Psoas muscle (tissue), 8 donors: Measurements from ENCODE around the gene MMP21. TPM values are rescaled to one million over a fixed set of nuclear protein-coding genes. Genes with fewer than 3 reads are reported as not detected.

ENCODE experiments used
- ATAC-seq, 4 donors: fragments of 200-7000 bp; cut with Tn5 transposase; one replicate each; pipeline ENCODE4 v1.9.1; 2020; ENCODE audit warnings: moderate library complexity in 3 of 4, mild to moderate bottlenecking in 2 of 4
- DNase-seq, 2 donors: peaks; one replicate each; pipeline ENCODE4 v3.0.0-alpha.2; 2020
- H3K27ac ChIP-seq: fragments of 200-600 bp; one replicate; pipeline ENCODE4 v1.8.0; 2022
- H3K27me3 ChIP-seq, 3 donors: fragments of 200-600 bp in 1 of 3; one replicate each; pipeline versions ENCODE4 v1.6.1 to v1.8.0; 2013 to 2022; ENCODE audit warnings: low read length in 2 of 3, mild to moderate bottlenecking in 2 of 3, moderate library complexity in 1 of 3; ENCODE audit not compliant: insufficient read depth in 3 of 3
- H3K36me3 ChIP-seq, 2 donors: fragments of 200-600 bp in 1 of 2; one replicate each; pipeline versions ENCODE4 v1.6.1 to v1.8.0; 2013 to 2022; ENCODE audit warnings: low read depth in 1 of 2, mild to moderate bottlenecking in 1 of 2, moderate library complexity in 1 of 2; ENCODE audit not compliant: insufficient read depth in 1 of 2
- H3K4me1 ChIP-seq: fragments of 200-600 bp; one replicate; pipeline ENCODE4 v1.8.0; 2022
- H3K4me3 ChIP-seq: fragments of 200-600 bp; one replicate; pipeline ENCODE4 v1.8.0; 2022; ENCODE audit warnings: mild to moderate bottlenecking
- H3K9me3 ChIP-seq: fragments of 200-600 bp; one replicate; pipeline ENCODE4 v1.8.0; 2022
- WGBS, 3 donors: extraction: QIAGEN DNeasy Blood & Tissue Kit; methylation state at CpG; one replicate each; pipeline versions ENCODE4 v1.1.6 to v1.1.7; 2013; 5-methylcytosine and 5-hydroxymethylcytosine counted together
- intact Hi-C, 2 donors: fragments of 100-400 bp; cut with DNase I; formaldehyde crosslinking; loops; one replicate each; pipeline versions ENCODE4 v1.11.0 to v1.14.2; 2022
- polyA plus RNA-seq, 3 donors: library from polyadenylated mRNA; stranded (reverse); fragments of 200-250 nt; gene quantifications; one replicate each; pipeline ENCODE4 v1.2.3, GENCODE V29; 2013
- total RNA-seq, 4 donors: library from RNA; stranded (reverse); fragmentation: NEBNext Ultra II Directional in 2 of 4; extraction: Animal tissue kit (Norgen Biotek cat#: 25700) in 2 of 4; gene quantifications; one replicate each; pipeline versions ENCODE4 v1.2.1 to v1.2.4, GENCODE V29; 2021 to 2023
- TF ChIP-seq, protein P1 (sequence below): fragments of 200-600 bp; IDR thresholded peaks from one replicate; pipeline ENCODE4 v1.8.0; 2022; ENCODE audit warnings: antibody characterized with exemption
- donor health status: healthy with polysubstance abuse.
- donor health status: DM: no; HTN: no; CAD: no; lungs with moderate emphysema.
- donor health status: Bipolar disorder and iron deficiency.
- donor health status: healthy.
- donor health status: DM: yes; HTN: yes; CAD: no.
- donor health status: DM: no; HTN: no; CAD: no.
- donor health status: DM: no; HTN: no; CAD: no.
- donor health status: DM: yes; HTN: yes; CAD: no.

Gene MMP21
- total and polyA plus RNA-seq, 7 donors = 0.03 to 0.17 (median 0.04) TPM; not detected in 4

DNA sequence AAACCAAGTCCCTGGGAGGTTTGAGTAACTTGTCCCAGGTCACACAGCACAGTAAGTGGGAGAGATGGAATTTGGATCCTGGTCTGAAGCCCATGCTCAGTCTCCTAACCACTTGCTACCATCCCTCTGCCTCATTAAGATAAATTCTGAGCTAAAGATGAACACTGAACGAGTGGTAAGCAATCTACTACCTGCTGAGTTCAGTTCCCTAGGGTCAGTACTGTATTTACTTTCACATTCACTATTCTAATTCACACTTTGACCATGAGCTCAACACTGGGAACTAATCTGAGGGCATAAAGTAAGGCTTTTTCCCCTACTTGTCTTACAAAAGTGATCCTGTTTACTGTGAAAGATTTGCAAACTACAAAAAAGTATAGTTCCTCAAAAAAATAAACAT is 45.1 kb upstream of the MMP21 start:
- 44 to 62% (median 46%) methylated on average over 1 of the region's 1 CpG for WGBS, 3 donors
- peaks cover 0 to 13% of the 10 kb centered on the region in 2 donors for H3K36me3 ChIP-seq
- ATAC-seq (no peak), DNase-seq (no peak)
- intact Hi-C loops = loop anchor here in 1 of 2 donors (5.0 kb wide), 2 partner anchors 98 to 903 kb away; no protein-coding TSS in a partner anchor
- no peaks in the 10 kb centered on the region for H3K27me3 ChIP-seq
- H3K4me1 ChIP-seq = peaks cover 29% of the 10 kb centered on the region
- TF ChIP-seq, protein P1, sequence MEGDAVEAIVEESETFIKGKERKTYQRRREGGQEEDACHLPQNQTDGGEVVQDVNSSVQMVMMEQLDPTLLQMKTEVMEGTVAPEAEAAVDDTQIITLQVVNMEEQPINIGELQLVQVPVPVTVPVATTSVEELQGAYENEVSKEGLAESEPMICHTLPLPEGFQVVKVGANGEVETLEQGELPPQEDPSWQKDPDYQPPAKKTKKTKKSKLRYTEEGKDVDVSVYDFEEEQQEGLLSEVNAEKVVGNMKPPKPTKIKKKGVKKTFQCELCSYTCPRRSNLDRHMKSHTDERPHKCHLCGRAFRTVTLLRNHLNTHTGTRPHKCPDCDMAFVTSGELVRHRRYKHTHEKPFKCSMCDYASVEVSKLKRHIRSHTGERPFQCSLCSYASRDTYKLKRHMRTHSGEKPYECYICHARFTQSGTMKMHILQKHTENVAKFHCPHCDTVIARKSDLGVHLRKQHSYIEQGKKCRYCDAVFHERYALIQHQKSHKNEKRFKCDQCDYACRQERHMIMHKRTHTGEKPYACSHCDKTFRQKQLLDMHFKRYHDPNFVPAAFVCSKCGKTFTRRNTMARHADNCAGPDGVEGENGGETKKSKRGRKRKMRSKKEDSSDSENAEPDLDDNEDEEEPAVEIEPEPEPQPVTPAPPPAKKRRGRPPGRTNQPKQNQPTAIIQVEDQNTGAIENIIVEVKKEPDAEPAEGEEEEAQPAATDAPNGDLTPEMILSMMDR = no peak
- no peaks in the 10 kb centered on the region for H3K9me3 ChIP-seq
- no peak overlapping the region for H3K27ac ChIP-seq
- no peak overlapping the region for H3K4me3 ChIP-seq

DNA sequence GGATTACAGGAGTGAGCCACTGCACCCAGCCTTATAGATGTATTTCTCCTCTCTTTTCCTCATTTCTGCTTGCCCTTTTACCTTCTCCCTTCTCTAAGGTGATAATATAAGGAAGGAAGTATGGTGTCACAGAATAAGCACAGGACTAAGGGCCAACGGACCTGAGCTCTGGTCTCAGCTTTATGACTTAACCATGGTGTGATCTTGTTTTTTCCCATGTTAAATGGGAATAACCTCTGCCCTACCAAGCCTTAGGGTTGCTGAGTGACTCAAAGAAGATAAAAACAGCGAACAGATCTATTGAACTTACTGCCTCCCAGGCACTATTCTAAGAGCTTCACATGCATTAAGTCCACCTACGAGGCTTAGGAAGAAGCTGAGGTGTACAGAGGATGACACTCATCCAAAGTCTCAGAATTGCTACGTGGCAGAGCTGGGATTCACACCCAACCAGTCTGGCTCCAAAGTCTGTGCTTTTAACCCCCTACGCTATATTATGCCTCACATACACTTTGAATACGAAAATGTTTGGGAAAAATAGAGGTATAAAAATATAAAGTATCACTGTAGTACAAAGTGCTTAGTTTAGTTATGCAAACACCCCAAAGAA is 41.8 kb upstream of the MMP21 start:
- Histone ChIP-seq H3K4me3 (no peak overlapping the region), H3K27ac (no peak overlapping the region), H3K27me3 (no peaks in the 10 kb centered on the region), H3K9me3 (no peaks in the 10 kb centered on the region), H3K36me3 (peaks cover 9 to 37% of the 10 kb centered on the region in 2 donors), H3K4me1 (peaks cover 13% of the 10 kb centered on the region)
- 89 to 90% (median 89%) methylated on average over 6 of the region's 6 CpGs for WGBS, 3 donors
- TF ChIP-seq, protein P1 = no peak
- intact Hi-C loops = no loop called here
- ATAC-seq = no peak
- DNase-seq = no peak

DNA sequence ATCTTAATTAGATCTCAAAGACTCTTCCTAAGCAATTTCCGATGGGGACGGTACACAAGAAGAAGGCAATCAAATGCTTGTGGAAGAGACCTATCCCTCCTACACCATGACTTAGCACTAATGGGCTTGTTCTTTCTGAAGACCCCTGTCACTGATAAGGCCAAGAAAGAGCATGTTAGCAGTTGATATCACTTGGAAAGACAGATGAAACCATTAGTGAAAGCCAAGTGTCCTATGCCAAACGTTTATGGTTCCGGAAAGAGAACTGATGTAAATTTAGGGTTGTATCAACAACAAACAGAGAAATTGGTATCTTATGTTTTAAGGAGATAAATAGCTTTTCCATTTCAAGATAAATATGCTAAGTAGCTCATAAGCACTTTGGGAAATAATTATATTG is 40.9 kb upstream of the MMP21 start:
- Histone ChIP-seq H3K9me3 (no peaks in the 10 kb centered on the region), H3K36me3 (peaks cover 9 to 45% of the 10 kb centered on the region in 2 donors), H3K4me1 (peaks cover 6% of the 10 kb centered on the region), H3K27ac (no peak overlapping the region), H3K4me3 (no peak overlapping the region), H3K27me3 (no peaks in the 10 kb centered on the region)
- WGBS, 3 donors = 81 to 94% (median 89%) methylated on average over 4 of the region's 4 CpGs
- TF ChIP-seq, protein P1 = no peak
- intact Hi-C loops = no loop called here
- ATAC-seq (no peak), DNase-seq (no peak)

DNA sequence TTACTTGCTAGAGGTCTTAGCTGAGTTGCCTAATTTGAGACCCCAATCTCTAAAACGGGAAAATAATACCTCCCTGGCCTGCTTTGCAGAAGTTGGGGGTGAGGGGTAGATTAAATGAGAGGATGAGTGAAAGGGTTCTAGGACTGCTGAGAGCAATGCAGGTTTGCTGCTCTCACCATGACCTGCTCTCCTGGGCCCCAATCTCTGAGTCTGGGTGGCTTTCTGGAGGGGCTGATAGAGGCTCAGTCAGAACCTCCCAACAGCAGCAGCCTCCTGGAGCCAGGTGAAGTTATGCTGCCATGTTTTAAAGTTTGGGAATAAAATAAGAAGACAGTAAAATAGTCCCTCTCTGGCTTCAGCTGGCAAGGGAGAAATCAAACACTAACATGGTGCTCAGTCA is 40.1 kb upstream of the MMP21 start:
- Histone ChIP-seq H3K4me1 (no peaks in the 10 kb centered on the region), H3K36me3 (peaks cover 9 to 52% of the 10 kb centered on the region in 2 donors), H3K9me3 (no peaks in the 10 kb centered on the region), H3K27me3 (no peaks in the 10 kb centered on the region), H3K4me3 (no peak overlapping the region), H3K27ac (no peak overlapping the region)
- TF ChIP-seq, protein P1 = no peak
- intact Hi-C loops = no loop called here
- DNase-seq (no peak), ATAC-seq (no peak)
- WGBS, 3 donors = 0 to 29% (median 0%) methylated on average over 1 of the region's 1 CpG
